Esophagus mucosa (tissue), 1 donor: ENCODE measurements around the gene PAGE4. TPM values are rescaled to one million over a fixed set of nuclear protein-coding genes. Genes with fewer than 3 reads are reported as not detected.

Experiments used
- ATAC-seq: fragments of 200-7000 bp; cut with Tn5 transposase; one replicate; pipeline ENCODE4 v1.9.1; 2020
- total RNA-seq: library from RNA; stranded (reverse); gene quantifications from one replicate; pipeline ENCODE4 v1.2.4, GENCODE V29; 2023
- donor health status: DM: yes; HTN: yes; CAD: no.

Gene PAGE4
- total RNA-seq, 1 donor from 2014 or later = not detected

- no peak for ATAC-seq
These were observed 47.6 kb downstream of the PAGE4 start for GRCh38 chrX:49876750-49877149.

GRCh38 chrX:49877397-49878101 lies 48.4 kb downstream of the PAGE4 start:
- ATAC-seq = no peak

- no peak for ATAC-seq
These were observed 49.2 kb downstream of the PAGE4 start for GRCh38 chrX:49878128-49878833.

GRCh38 chrX:49878834-49879655 lies 49.9 kb downstream of the PAGE4 start, which contains the start of gene USP27X:
TSS of gene USP27X (plus strand) at chrX:49879484. CDS start at chrX:49880308, 824 bp downstream.
- ATAC-seq = peak; percentile 91

- ATAC-seq = peak; percentile 15
These were observed 50.7 kb downstream of the PAGE4 start for GRCh38 chrX:49879656-49880277.

GRCh38 chrX:49880668-49881067 lies 51.6 kb downstream of the PAGE4 start:
- no peak for ATAC-seq

Other genes with a start within 250 kb of the PAGE4 start
- gene GAGE12H, start 249.4 kb upstream of the PAGE4 start, total RNA-seq = not detected
- not detected for gene GAGE2A, start 239.8 kb upstream of the PAGE4 start, total RNA-seq
- not detected for gene GAGE1, start 230.3 kb upstream of the PAGE4 start, total RNA-seq
- not detected for gene PAGE1, start 133.3 kb upstream of the PAGE4 start, total RNA-seq
- 1.2 TPM for gene USP27X, start 50.2 kb downstream of the PAGE4 start, total RNA-seq
- 5.8 TPM for gene CLCN5, start 93.3 kb downstream of the PAGE4 start, total RNA-seq